ENCODE data around the gene SOD2. TPM values are rescaled to one million over a fixed set of nuclear protein-coding genes. Genes with fewer than 3 reads are reported as not detected.

The SOD2 gene
- total RNA-seq, 1 experiment from 2014 or later, result 80.5 TPM

DNA sequence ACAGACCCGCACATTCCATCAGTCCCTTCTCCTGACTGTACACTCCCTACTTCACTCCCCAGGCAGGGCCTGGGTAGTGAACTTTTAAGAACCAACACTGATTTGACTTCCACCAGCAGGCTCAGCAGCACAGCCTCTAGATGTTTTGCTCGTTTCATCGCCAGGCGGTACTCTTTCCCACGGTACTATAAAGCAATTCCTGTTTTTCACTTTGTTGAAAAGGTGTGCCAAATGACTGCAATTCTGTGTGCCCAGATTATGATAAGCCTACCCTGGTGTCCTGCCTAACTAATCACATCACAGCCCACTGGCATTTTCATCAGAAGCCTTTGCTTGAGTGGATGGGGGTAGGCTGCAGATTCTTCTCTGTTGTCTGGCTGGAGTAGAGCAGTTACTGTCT lies 21.4 kb upstream of the SOD2 start:
- no peaks in the 10 kb centered on the region for H3K27me3 Mint-ChIP-seq (ENCODE audit: low read depth)
- Histone ChIP-seq H3K4me2 (ENCODE audit: insufficient read depth, insufficient read length, low read length) (no peak overlapping the region), H2BK12ac (ENCODE audit: insufficient read length, low read depth, low read length) (no peak overlapping the region), H3K23ac (ENCODE audit: insufficient read length, low read depth, low read length) (no peak overlapping the region), H2BK5ac (ENCODE audit: insufficient read length, low read length) (no peak overlapping the region), H2AK5ac (ENCODE audit: insufficient read length, low read length) (no peak overlapping the region), H3K4me1 (ENCODE audit: insufficient read depth, low read length) (no peaks in the 10 kb centered on the region), H3K23me2 (ENCODE audit: insufficient read length, low read depth, low read length, poor library complexity, severe bottlenecking) (no peaks in the 10 kb centered on the region), H3K14ac (ENCODE audit: insufficient read depth, low read length) (no peak overlapping the region), H3T11ph (ENCODE audit: low read length) (no peak overlapping the region), H3K56ac (ENCODE audit: insufficient read length, low read depth, low read length) (no peak overlapping the region), H3K18ac (ENCODE audit: insufficient read length, low read depth, low read length) (no peak overlapping the region), H3K4ac (ENCODE audit: low read depth, low read length) (no peak overlapping the region), H4K8ac (replicated peaks; ENCODE audit: insufficient read length, low read depth, low read length) (no peak overlapping the region), H2BK15ac (ENCODE audit: low read depth, low read length) (no peak overlapping the region), H3K27me3 (ENCODE audit: insufficient read depth, low read length) (no peaks in the 10 kb centered on the region), H4K20me1 (ENCODE audit: control insufficient read depth, insufficient read depth, insufficient read length) (no peaks in the 10 kb centered on the region), H3K27ac (ENCODE audit: insufficient read length, low read depth, low read length) (no peak overlapping the region), H4K5ac (ENCODE audit: insufficient read length, low read depth, low read length) (no peak overlapping the region), H3K9ac (ENCODE audit: extremely low read depth, insufficient read length, low read length) (no peak overlapping the region), H2BK120ac (ENCODE audit: low read depth, low read length, poor library complexity, severe bottlenecking) (no peak overlapping the region), H3K79me1 (ENCODE audit: insufficient read depth, low read depth, low read length, poor library complexity, severe bottlenecking) (no peaks in the 10 kb centered on the region), H4K91ac (ENCODE audit: insufficient read length, low read depth, low read length) (no peak overlapping the region), H2AFZ (ENCODE audit: low read length) (no peak overlapping the region), H3K79me2 (ENCODE audit: insufficient read depth, low read length) (no peaks in the 10 kb centered on the region; the same call in 1 of the 2 replicates), H3K9me3 (ENCODE audit: control insufficient read depth, low read depth, low read length) (no peaks in the 10 kb centered on the region), H2BK20ac (ENCODE audit: low read depth, low read length, poor library complexity, severe bottlenecking) (no peak overlapping the region)
- no peak overlapping the region for H3K4me3 Mint-ChIP-seq
- no peaks in the 10 kb centered on the region for H3K36me3 Mint-ChIP-seq (ENCODE audit: insufficient read depth in 1 of 3, low read depth in 3 of 3)
- no peak for DNase-seq
- no peak for TF ChIP-seq CTCF (conservative IDR thresholded peaks at IDR 0.05)
- peaks cover 0 to 5% of the 10 kb centered on the region in 2 experiments; a peak in 1 of 4 replicates for H3K4me1 Mint-ChIP-seq
- H3K27ac Mint-ChIP-seq, result no peak overlapping the region
- no CpG with 5 or more reads among the region's 5 CpGs for WGBS (ENCODE audit: extremely low coverage, insufficient read length, low lambda C conversion rate)
- peaks cover 0 to 4% of the 10 kb centered on the region in 2 experiments; a peak in 4 of 5 replicates for H3K9me3 Mint-ChIP-seq

All from H9 (cell line).